ENCODE data around the gene EIF3D.

Gene EIF3D

DNA sequence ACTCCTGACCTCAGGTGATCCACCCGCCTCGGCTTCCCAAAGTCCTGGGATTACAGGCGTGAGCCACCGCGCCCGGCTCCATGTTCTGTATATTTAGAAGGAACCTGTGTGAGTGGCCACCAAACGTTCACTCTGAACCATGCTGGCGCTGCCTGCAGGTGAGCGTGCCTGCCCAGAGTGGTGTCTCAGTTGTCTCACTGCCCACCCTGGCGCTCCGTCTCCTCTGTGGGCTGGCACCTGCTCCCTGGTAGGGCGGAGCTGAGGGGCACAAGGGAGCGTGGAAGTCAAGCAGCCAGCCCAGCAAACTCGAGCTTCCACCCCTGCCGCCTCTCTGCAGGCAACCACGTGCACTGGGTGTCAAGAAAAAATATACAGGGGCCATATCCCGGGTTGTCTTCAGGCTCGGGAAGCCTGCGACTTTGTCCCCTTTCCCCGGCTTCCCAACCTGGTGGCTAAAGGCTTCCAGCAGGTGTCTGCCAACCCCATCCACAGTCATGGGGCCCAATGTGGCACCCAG lies 64.2 kb downstream of the EIF3D start:
- no peak for DNase-seq

DNA sequence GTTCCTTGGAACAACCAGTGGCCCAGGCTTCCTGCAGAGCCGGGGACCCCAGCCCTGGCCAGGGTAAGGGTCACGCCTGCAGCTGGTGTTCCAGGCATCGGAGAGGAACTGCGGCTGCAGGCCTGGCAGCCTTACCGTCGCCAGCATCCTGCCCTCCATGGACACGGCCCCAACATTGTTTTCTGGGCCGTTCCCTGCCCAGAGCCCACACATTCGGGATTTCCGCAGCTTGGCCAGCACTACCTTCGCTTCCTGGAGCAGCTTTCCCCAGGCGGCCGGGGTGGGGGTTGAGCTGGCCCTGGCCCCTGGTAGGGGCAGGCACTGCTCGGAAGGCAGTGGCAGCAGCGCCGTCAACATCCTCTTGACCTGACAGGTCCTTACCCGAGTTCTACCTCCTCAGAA lies 65.2 kb downstream of the EIF3D start:
- no peak for DNase-seq

DNA sequence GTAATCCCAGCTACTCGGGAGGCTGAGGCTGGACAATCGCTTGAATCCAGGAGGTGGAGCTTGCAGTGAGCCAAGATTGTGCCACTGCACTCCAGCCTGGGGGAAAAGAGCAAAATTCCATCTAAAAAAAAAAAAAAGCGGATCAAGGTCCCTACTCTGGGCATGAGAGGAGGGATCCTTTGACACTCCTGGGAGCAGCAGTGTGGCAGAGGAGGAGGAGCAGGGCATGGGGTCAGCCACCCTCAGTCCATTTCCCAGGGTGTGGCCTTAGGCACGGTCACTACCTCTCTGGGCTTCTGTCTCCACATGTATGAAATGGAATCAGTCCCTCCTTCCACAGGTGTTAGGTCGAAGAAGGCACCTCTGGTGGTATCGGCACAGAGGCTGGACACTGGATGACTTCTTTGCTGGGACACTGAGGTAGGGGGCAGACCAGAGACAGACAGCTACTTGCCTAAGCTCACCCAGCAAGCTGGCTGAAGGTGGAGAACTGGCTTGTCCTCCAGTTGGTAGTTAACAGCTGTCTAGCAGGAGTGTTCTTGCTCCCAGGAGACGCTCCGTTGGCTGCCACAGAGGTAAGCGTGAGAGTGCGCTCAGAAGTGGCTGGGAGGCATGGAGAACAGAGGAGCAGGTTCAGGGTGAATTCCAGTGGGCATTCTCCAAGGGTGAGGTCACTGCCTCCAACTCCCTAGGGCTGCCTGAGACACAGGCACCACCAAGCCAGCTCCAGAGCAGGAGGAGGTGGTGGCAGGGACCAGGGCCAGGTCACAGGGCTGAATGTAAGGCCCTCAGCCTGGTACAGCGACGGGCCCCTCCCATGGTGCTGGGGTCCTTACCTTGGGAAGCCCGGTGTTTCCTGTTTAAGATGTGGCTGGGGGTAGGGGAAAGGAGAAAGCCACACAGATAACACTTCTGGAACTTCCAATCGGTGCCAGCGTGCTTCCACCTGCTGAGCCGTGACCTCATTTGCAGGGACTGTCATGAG lies 67.0 kb downstream of the EIF3D start:
- no peak for DNase-seq
